ENCODE results near the gene ACCS. TPM values are rescaled to one million over a fixed set of nuclear protein-coding genes. Genes with fewer than 3 reads are reported as not detected.
A peak's percentile ranks its signal among the peaks of the same experiment; 100 is the strongest.

ACCS gene
- polyA plus RNA-seq, 1 experiment: 7.0 TPM

DNA sequence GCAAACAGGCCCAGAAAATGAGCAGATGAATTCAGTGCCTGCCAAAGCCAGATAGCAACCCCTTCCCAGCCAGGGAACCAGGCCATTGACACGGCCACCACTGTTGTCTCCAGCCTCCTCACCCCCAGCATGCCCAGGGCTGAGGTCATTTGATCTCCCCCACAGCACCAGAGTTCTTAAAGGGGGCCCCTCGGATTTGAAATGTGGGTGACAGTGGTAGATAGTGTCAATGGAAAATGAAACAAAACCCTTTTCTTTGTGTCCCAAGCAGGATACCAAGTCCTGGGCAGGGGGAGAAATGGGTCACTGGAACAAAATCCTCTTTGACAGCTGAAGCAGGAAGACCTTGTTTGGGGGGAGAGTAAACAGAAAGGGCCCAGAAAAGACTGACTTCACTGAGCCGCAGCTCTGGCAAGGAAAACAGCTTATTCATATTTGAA, 32.6 kb upstream of the ACCS start:
- Histone ChIP-seq H3K27ac (ENCODE audit: low read depth, low read length) (no peak overlapping the region), H3K4me3 (ENCODE audit: low read depth, low read length) (no peak overlapping the region), H3K27me3 (ENCODE audit: control insufficient read depth, insufficient read depth, low read length) (peaks cover 10% of the 10 kb centered on the region), H3K9me3 (ENCODE audit: control insufficient read depth, insufficient read depth, low read length) (no peaks in the 10 kb centered on the region)
- CTCF ChIA-PET: interaction anchor here (0.6 to 2.5 kb wide), 5 partner anchors 33 to 1052 kb away, joined by 3 to 24 read pairs (median 4); partner anchors contain the start of gene ACCS
- no peak for DNase-seq (ENCODE audit: low read depth, low spot score)
- POLR2A ChIA-PET: no interaction called here
- TF ChIP-seq, protein P1, sequence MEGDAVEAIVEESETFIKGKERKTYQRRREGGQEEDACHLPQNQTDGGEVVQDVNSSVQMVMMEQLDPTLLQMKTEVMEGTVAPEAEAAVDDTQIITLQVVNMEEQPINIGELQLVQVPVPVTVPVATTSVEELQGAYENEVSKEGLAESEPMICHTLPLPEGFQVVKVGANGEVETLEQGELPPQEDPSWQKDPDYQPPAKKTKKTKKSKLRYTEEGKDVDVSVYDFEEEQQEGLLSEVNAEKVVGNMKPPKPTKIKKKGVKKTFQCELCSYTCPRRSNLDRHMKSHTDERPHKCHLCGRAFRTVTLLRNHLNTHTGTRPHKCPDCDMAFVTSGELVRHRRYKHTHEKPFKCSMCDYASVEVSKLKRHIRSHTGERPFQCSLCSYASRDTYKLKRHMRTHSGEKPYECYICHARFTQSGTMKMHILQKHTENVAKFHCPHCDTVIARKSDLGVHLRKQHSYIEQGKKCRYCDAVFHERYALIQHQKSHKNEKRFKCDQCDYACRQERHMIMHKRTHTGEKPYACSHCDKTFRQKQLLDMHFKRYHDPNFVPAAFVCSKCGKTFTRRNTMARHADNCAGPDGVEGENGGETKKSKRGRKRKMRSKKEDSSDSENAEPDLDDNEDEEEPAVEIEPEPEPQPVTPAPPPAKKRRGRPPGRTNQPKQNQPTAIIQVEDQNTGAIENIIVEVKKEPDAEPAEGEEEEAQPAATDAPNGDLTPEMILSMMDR (IDR thresholded peaks at IDR 0.05; ENCODE audit: low read depth, low read length): no peak

DNA sequence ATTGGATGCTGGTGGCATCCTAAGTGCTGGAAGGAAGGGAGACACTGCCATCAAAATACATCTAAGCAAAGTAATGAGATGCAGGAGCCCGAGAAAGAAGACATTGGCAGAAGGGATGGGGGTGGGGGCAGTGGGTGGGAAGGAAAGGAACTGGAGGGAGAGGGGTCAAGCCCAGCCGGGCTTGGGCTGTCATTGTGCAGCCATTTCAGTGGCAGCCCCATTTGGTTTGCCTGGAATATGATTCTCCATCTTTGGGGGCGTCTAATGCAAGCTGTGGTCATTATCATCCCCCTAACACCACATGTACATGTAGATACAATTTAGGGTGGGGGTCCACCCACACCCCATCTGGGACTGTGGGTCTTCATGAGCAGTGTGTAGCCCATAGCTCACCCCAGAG, 32.2 kb upstream of the ACCS start:
- ChIA-PET CTCF (interaction anchor here (0.6 to 2.5 kb wide), 6 partner anchors 32 to 1053 kb away, joined by 3 to 24 read pairs (median 3); partner anchors contain the start of gene ACCS), POLR2A (no interaction called here)
- TF ChIP-seq, protein P1 (IDR thresholded peaks at IDR 0.05; ENCODE audit: low read depth, low read length): no peak
- no peak overlapping the region for H3K27ac ChIP-seq (ENCODE audit: low read depth, low read length)
- no peaks in the 10 kb centered on the region for H3K9me3 ChIP-seq (ENCODE audit: control insufficient read depth, insufficient read depth, low read length)
- no peak overlapping the region for H3K4me3 ChIP-seq (ENCODE audit: low read depth, low read length)
- DNase-seq (ENCODE audit: low read depth, low spot score): no peak
- H3K27me3 ChIP-seq (ENCODE audit: control insufficient read depth, insufficient read depth, low read length): peaks cover 10% of the 10 kb centered on the region

- H3K27ac ChIP-seq (ENCODE audit: low read depth, low read length): no peak overlapping the region
- DNase-seq (ENCODE audit: low read depth, low spot score): no peak
- H3K4me3 ChIP-seq (ENCODE audit: low read depth, low read length): no peak overlapping the region
- ChIA-PET CTCF (interaction anchor here (0.7 to 2.5 kb wide), 4 partner anchors 15 to 145 kb away, joined by 3 to 24 read pairs (median 3); no protein-coding TSS in a partner anchor), POLR2A (no interaction called here)
- peaks cover 10% of the 10 kb centered on the region for H3K27me3 ChIP-seq (ENCODE audit: control insufficient read depth, insufficient read depth, low read length)
- H3K9me3 ChIP-seq (ENCODE audit: control insufficient read depth, insufficient read depth, low read length): no peaks in the 10 kb centered on the region
- TF ChIP-seq, protein P1 (IDR thresholded peaks at IDR 0.05; ENCODE audit: low read depth, low read length): no peak
Observed at GRCh38 chr11:44034639-44035038, 31.4 kb upstream of the ACCS start.

DNA sequence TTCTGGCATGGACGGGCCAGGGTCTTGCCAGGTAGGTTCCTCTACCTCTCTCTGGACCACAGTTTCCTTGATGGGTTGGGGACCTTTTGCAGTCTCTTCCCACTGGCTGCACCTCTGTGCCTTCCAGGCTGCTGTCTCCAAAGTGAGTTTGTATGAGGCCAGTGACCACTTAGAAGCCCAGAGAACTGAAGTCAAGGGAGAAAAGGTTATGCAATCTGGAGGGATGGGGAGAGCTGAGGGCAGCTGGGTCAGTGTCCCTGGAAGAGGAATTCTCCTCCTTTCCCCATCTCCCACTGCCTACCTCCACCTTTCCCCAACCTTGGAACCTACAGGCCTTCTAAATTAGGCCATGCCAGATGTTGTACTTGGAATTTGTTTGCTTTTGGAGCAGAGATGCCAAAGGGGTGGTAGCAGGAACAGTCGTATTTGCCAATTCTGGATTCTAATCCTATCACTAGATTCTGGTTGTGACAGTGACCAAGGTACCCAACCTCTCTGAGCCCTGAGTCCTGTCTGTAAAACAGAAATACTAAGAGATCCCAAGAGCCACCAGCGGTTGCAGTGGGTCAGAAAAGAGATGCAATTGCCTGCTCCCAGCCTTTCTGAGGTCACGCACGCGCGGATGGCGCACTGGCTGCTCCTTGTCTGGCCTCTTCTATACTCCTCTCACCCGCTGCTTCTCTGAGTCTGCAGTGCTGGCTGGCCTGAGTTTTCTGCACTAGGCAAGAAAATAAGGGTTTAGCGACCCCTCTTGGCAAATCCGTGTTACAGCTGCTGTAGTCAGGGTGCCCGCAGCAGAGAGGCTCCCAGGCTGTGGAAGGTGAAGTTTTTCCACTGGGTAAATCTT, 29.0 kb upstream of the ACCS start:
- Histone ChIP-seq H3K27me3 (ENCODE audit: control insufficient read depth, insufficient read depth, low read length) (peaks cover 17% of the 10 kb centered on the region), H3K9me3 (ENCODE audit: control insufficient read depth, insufficient read depth, low read length) (no peaks in the 10 kb centered on the region; the same call in 1 of the 2 replicates), H3K4me3 (ENCODE audit: low read depth, low read length) (no peak overlapping the region), H3K27ac (ENCODE audit: low read depth, low read length) (no peak overlapping the region)
- TF ChIP-seq, protein P1 (IDR thresholded peaks at IDR 0.05; ENCODE audit: low read depth, low read length): peak; percentile 92
- ChIA-PET POLR2A (interaction anchor here (0.6 kb wide), 1 partner anchor 94 kb away, joined by 4 read pairs; the partner anchor contains the start of gene C11orf96), CTCF (interaction anchor here (0.5 to 10.8 kb wide), 15 partner anchors 13 to 708 kb away, joined by 3 to 180 read pairs (median 5); partner anchors contain the start of gene C11orf96)
- peak; percentile 60 for DNase-seq (ENCODE audit: low read depth, low spot score)

- H3K27me3 ChIP-seq (ENCODE audit: control insufficient read depth, insufficient read depth, low read length): peaks cover 19% of the 10 kb centered on the region
- no peak overlapping the region for H3K27ac ChIP-seq (ENCODE audit: low read depth, low read length)
- H3K9me3 ChIP-seq (ENCODE audit: control insufficient read depth, insufficient read depth, low read length): no peaks in the 10 kb centered on the region; the same call in 1 of the 2 replicates
- TF ChIP-seq, protein P1 (IDR thresholded peaks at IDR 0.05; ENCODE audit: low read depth, low read length): no peak
- ChIA-PET POLR2A (no interaction called here), CTCF (interaction anchor here (0.6 to 10.8 kb wide), 19 partner anchors 14 to 156 kb away, joined by 3 to 180 read pairs (median 5); partner anchors contain the start of gene C11orf96)
- DNase-seq (ENCODE audit: low read depth, low spot score): no peak
- H3K4me3 ChIP-seq (ENCODE audit: low read depth, low read length): no peak overlapping the region
Observed at GRCh38 chr11:44037658-44037998, 28.4 kb upstream of the ACCS start.

All from AG04450 (cell line).